Adrenal gland (tissue), 5 donors: ENCODE measurements around the gene CFAP97D2.

ENCODE experiments used
- POLR2A ChIP-seq, 2 donors: fragments of 450-650 bp; IDR thresholded peaks; one replicate each; pipeline ENCODE4 v1.6.1; 2017; ENCODE audit warnings: antibody characterized with exemption in 2 of 2, mild to moderate bottlenecking in 2 of 2, moderate library complexity in 1 of 2
- TF ChIP-seq, protein P1 (sequence below), 6 experiments: fragments of 450-650 bp in 4 of 6; fragments of 200-600 bp in 2 of 6; sonication (generic) in 1 of 6; IDR thresholded peaks; 1 replicate in 5 of 6; 2 replicates in 1 of 6; pipeline versions ENCODE4 v1.5.1 to v1.8.0; 2016 to 2021; ENCODE audit warnings: antibody characterized with exemption in 6 of 6, mild to moderate bottlenecking in 2 of 6, moderate library complexity in 1 of 6
- donor health status: DM: no; HTN: no; CAD: no.

DNA sequence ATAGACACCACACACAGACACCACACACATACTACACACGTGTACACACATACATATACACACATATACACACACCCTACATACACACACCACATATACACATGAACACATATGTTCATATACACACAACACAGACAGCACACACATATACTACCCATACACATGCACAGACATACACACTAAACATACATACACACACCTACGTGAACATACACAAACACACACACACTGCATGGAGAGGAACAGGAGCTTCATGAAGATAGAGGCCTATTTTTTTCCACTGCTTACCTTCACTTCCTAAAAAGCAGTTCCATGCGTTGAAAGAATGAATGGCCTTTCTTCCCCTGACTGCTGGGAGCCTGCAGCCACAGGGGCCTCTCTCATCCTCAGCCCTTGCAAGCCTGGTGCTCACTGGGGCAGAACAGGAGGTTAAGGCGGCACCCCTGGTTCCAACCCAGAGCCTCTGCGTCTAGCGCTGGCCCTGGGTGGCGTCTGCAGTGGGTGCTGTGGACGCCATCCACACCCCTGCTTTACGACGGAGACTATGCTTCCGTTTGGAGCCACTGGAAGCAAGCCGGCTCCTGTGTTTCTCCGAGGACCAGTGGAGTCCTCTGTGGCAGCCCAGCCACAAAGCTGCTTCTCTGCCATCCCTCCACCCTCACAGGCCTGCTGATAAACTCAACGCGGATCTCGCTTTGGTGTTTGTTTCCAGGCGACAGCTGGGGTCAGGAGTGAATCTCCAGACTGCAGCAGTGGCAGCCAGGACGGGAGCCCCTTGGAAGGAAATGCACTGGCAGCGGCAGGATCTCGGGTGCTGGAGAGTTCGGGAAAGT lies 44.7 kb upstream of the CFAP97D2 start:
- TF ChIP-seq, protein P1, sequence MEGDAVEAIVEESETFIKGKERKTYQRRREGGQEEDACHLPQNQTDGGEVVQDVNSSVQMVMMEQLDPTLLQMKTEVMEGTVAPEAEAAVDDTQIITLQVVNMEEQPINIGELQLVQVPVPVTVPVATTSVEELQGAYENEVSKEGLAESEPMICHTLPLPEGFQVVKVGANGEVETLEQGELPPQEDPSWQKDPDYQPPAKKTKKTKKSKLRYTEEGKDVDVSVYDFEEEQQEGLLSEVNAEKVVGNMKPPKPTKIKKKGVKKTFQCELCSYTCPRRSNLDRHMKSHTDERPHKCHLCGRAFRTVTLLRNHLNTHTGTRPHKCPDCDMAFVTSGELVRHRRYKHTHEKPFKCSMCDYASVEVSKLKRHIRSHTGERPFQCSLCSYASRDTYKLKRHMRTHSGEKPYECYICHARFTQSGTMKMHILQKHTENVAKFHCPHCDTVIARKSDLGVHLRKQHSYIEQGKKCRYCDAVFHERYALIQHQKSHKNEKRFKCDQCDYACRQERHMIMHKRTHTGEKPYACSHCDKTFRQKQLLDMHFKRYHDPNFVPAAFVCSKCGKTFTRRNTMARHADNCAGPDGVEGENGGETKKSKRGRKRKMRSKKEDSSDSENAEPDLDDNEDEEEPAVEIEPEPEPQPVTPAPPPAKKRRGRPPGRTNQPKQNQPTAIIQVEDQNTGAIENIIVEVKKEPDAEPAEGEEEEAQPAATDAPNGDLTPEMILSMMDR (IDR thresholded peaks at IDR 0.05), result no peak
- TF ChIP-seq POLR2A (IDR thresholded peaks at IDR 0.05), result no peak
